A549 (cell line): ENCODE data around the gene PLA2G1B.

Experiments
- CHD2 ChIP-seq: fragments of 150-350 bp; IDR thresholded peaks from 2 replicates; pipeline ENCODE4 v1.6.1; 2014; ENCODE audit warnings: low read length; ENCODE audit not compliant: partially characterized antibody
- CHD4 ChIP-seq: fragments of 200-600 bp; sonication (generic); IDR thresholded peaks from 2 replicates; pipeline ENCODE4 v1.6.1; 2016; ENCODE audit warnings: antibody characterized with exemption, mild to moderate bottlenecking, borderline replicate concordance
- GATA3 ChIP-seq: IDR thresholded peaks from 2 replicates; pipeline ENCODE4 v1.6.1; 2012; ENCODE audit warnings: borderline replicate concordance
- JUNB ChIP-seq: fragments of >200 bp; sonication (Bioruptor Twin); formaldehyde crosslinking; IDR thresholded peaks from 2 replicates; pipeline ENCODE4 v1.6.1; 2016
- KDM1A ChIP-seq: fragments of 200-600 bp; sonication (generic); IDR thresholded peaks from 2 replicates; pipeline ENCODE4 v1.6.1; 2016; ENCODE audit warnings: low read depth, mild to moderate bottlenecking
- POLR2A ChIP-seq: IDR thresholded peaks from 2 replicates; pipeline ENCODE4 v1.6.1; 2012; ENCODE audit warnings: mild to moderate bottlenecking, low read length
- SREBF2 ChIP-seq: fragments of 450-650 bp; IDR thresholded peaks from 2 replicates; pipeline ENCODE4 v1.6.1; 2014; ENCODE audit warnings: mild to moderate bottlenecking, moderate library complexity
- ZFP36 ChIP-seq: fragments of 450-650 bp; IDR thresholded peaks from 2 replicates; pipeline ENCODE4 v1.6.1; 2014; ENCODE audit warnings: borderline replicate concordance; ENCODE audit not compliant: partially characterized antibody
- TF ChIP-seq, protein P1 (sequence below): fragments of >200 bp; sonication (Bioruptor Twin); formaldehyde crosslinking; IDR thresholded peaks from 3 replicates; pipeline ENCODE4 v1.5.1; 2016

DNA sequence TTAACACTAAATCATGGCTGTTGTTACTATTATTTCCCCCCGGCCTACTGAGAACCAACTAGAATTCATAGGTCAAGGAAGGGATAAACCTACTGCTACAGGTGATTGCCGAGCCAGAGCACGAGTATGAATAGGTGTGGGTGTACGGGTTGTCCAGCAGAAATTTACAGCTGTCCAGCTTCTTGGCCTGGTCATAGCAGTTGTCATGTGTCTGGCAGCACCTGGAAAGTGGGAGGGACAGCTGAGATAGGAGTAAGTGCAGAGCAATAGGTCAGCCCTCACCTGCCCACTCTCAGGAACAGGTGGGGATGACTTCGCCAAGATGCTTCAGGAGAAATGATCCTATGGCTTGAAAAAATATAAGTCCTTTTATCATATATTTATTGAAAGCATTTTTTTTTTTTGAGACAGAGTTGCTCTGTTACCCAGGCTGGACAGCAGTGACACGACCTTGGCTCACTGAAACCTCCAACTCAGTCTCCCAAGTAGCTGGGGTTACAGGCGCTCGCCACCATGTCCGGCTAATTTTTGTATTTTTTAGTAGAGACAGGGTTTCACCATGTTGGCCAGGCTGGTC is 2.6 kb downstream of the PLA2G1B start:
- TF ChIP-seq, protein P1, sequence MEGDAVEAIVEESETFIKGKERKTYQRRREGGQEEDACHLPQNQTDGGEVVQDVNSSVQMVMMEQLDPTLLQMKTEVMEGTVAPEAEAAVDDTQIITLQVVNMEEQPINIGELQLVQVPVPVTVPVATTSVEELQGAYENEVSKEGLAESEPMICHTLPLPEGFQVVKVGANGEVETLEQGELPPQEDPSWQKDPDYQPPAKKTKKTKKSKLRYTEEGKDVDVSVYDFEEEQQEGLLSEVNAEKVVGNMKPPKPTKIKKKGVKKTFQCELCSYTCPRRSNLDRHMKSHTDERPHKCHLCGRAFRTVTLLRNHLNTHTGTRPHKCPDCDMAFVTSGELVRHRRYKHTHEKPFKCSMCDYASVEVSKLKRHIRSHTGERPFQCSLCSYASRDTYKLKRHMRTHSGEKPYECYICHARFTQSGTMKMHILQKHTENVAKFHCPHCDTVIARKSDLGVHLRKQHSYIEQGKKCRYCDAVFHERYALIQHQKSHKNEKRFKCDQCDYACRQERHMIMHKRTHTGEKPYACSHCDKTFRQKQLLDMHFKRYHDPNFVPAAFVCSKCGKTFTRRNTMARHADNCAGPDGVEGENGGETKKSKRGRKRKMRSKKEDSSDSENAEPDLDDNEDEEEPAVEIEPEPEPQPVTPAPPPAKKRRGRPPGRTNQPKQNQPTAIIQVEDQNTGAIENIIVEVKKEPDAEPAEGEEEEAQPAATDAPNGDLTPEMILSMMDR: no peak
- TF ChIP-seq CHD4 (no peak), POLR2A (no peak), CHD2 (no peak), ZFP36 (no peak), JUNB (no peak), KDM1A (no peak), SREBF2 (no peak), GATA3 (no peak)
